Testis (tissue), 2 donors: Measurements from ENCODE around the gene DLEC1.
"Not testable (repeated sequence)": the region's sequence is repeated elsewhere in the genome, so short reads cannot be mapped to it uniquely, and the experiment has no call there.

ENCODE experiments used
- POLR2A ChIP-seq: fragments of 450-650 bp; IDR thresholded peaks from one replicate; pipeline ENCODE4 v1.6.1; 2017; ENCODE audit warnings: antibody characterized with exemption, mild to moderate bottlenecking, moderate library complexity
- TF ChIP-seq, protein P1 (sequence below), 3 experiments: fragments of 450-650 bp in 2 of 3; fragments of 200-600 bp in 1 of 3; sonication (generic) in 1 of 3; IDR thresholded peaks; one replicate each; pipeline ENCODE4 v1.5.1; 2016 to 2019; ENCODE audit warnings: antibody characterized with exemption in 3 of 3, mild to moderate bottlenecking in 2 of 3, moderate library complexity in 1 of 3

DNA sequence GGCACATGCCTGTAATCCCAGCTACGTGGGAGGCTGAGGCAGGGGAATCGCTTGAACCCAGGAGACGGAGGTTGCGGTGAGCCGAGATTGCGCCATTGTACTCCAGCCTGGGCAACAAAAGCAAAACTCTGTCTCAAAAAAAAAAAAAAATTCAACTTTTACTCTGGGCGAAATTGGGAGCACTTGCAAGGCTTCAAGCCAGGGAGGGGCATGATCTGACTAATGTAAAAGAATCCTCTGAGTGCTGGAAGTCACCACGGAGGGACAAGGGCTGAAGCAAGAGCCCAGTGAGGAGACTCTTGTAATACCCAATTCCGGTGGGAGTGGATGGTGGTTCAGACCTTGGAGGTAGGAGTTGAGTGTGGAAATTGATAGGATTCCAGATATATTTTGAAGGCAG lies 4.7 kb upstream of the DLEC1 start:
- TF ChIP-seq, protein P1, sequence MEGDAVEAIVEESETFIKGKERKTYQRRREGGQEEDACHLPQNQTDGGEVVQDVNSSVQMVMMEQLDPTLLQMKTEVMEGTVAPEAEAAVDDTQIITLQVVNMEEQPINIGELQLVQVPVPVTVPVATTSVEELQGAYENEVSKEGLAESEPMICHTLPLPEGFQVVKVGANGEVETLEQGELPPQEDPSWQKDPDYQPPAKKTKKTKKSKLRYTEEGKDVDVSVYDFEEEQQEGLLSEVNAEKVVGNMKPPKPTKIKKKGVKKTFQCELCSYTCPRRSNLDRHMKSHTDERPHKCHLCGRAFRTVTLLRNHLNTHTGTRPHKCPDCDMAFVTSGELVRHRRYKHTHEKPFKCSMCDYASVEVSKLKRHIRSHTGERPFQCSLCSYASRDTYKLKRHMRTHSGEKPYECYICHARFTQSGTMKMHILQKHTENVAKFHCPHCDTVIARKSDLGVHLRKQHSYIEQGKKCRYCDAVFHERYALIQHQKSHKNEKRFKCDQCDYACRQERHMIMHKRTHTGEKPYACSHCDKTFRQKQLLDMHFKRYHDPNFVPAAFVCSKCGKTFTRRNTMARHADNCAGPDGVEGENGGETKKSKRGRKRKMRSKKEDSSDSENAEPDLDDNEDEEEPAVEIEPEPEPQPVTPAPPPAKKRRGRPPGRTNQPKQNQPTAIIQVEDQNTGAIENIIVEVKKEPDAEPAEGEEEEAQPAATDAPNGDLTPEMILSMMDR (IDR thresholded peaks at IDR 0.05) = not testable (repeated sequence)
- TF ChIP-seq POLR2A = not testable (repeated sequence)
